PC-9 (cell line): ENCODE data around the gene UBN2.

Source experiments
- CTCF ChIP-seq: fragments of 200-600 bp; sonication (generic); conservative IDR thresholded peaks from 2 replicates; pipeline ENCODE4 v1.6.1; 2017; ENCODE audit warnings: mixed run types, antibody characterized with exemption, mild to moderate bottlenecking, moderate library complexity
- EZH2 ChIP-seq: fragments of 200-600 bp; sonication (generic); IDR thresholded peaks from 2 replicates; pipeline ENCODE4 v1.8.0; 2017; ENCODE audit warnings: antibody characterized with exemption, low read depth

GRCh38 chr7:139299296-139299695 is 68.3 kb downstream of the UBN2 start:
- TF ChIP-seq CTCF (no peak), EZH2 (no peak)
